Thyroid gland (tissue), 4 donors: Measurements from ENCODE around the gene NOA1. TPM values are rescaled to one million over a fixed set of nuclear protein-coding genes. Genes with fewer than 3 reads are reported as not detected.
"Not testable (repeated sequence)": the region's sequence is repeated elsewhere in the genome, so short reads cannot be mapped to it uniquely, and the experiment has no call there.

Experiments used
- DNase-seq, 2 donors: peaks; one replicate each; pipeline ENCODE4 v3.0.0-alpha.2; 2019
- H3K27ac ChIP-seq, 3 donors: fragments of 200-600 bp; sonication (generic); 1 replicate in 2 of 3; 2 replicates in 1 of 3; pipeline ENCODE4 v1.5.1; 2016 to 2019; ENCODE audit warnings: mild to moderate bottlenecking in 1 of 3, moderate library complexity in 1 of 3
- H3K27me3 ChIP-seq: fragments of 200-600 bp; sonication (generic); one replicate; pipeline ENCODE4 v1.5.1; 2019
- H3K36me3 ChIP-seq, 2 donors: fragments of 200-600 bp; sonication (generic); one replicate each; pipeline ENCODE4 v1.5.1; 2016 to 2019
- H3K4me1 ChIP-seq, 2 donors: fragments of 200-600 bp; sonication (generic); one replicate each; pipeline ENCODE4 v1.5.1; 2017 to 2019
- H3K4me3 ChIP-seq, 3 donors: fragments of 200-600 bp; sonication (generic); replicated peaks in 1 of 3; 1 replicate in 2 of 3; 2 replicates in 1 of 3; pipeline ENCODE4 v1.5.1; 2016; ENCODE audit warnings: mild to moderate bottlenecking in 1 of 3
- H3K9me3 ChIP-seq: fragments of 200-600 bp; sonication (generic); one replicate; pipeline ENCODE4 v1.5.1; 2017
- CTCF ChIP-seq, 6 experiments: fragments of 200-600 bp in 3 of 6; fragments of 450-650 bp in 3 of 6; sonication (generic) in 3 of 6; IDR thresholded peaks; one replicate each; pipeline ENCODE4 v1.5.1; 2016 to 2019; ENCODE audit warnings: antibody characterized with exemption in 6 of 6, mild to moderate bottlenecking in 2 of 6, inconsistent platforms in 1 of 6, moderate library complexity in 1 of 6
- POLR2A ChIP-seq, 2 donors: fragments of 450-650 bp; IDR thresholded peaks; one replicate each; pipeline ENCODE4 v1.6.1; 2017; ENCODE audit warnings: antibody characterized with exemption in 2 of 2, mild to moderate bottlenecking in 2 of 2, moderate library complexity in 1 of 2
- WGBS, 2 donors: methylation state at CpG; one replicate each; pipeline ENCODE4 v1.1.5; 2017; 5-methylcytosine and 5-hydroxymethylcytosine counted together
- intact Hi-C: fragments of 100-400 bp; cut with DNase I; formaldehyde crosslinking; loops from one replicate; pipeline ENCODE4 v1.15.1; 2023
- total RNA-seq, 4 donors: library from RNA; depleted of rRNA; stranded (reverse); fragments of >200 nt; gene quantifications; one replicate each; pipeline ENCODE4 v1.2.3, GENCODE V29; 2016

The NOA1 gene
- total RNA-seq, 4 donors from 2014 or later, result 22.1 to 27.4 (median 24.7) TPM

- Histone ChIP-seq H3K36me3 (peaks cover 6 to 11% of the 10 kb centered on the region in 2 donors), H3K4me1 (no peaks in the 10 kb centered on the region), H3K4me3 (no peak overlapping the region), H3K27me3 (no peaks in the 10 kb centered on the region), H3K9me3 (no peaks in the 10 kb centered on the region), H3K27ac (no peak overlapping the region)
- no peak for DNase-seq
- 82 to 88% methylated on average over 3 of the region's 3 CpGs for WGBS, 2 donors
- TF ChIP-seq POLR2A (IDR thresholded peaks at IDR 0.05) (no peak), CTCF (IDR thresholded peaks at IDR 0.05) (no peak)
- intact Hi-C loops, result no loop called here
Observed at GRCh38 chr4:56941403-56941802, 36.0 kb downstream of the NOA1 start.

DNA sequence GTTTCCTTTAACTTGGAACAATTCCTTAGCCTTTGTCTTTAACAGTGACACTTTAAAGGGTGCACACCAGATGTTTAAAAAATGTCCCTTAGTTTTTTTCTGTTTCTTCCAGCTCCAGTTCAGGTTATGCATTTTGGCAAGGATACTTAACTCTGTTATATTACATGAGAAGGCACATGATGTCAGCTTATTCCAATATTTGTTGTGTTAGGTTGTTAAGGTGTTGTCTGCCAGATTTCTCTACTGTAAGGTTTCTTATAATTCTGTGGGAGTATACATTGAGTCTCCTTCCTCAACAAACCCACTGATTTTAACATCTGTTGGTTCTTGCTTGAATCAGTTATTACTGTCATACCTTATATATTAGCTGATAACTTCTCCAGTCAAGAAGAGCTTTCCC lies 36.4 kb downstream of the NOA1 start:
- no peak overlapping the region for H3K4me3 ChIP-seq
- TF ChIP-seq CTCF (IDR thresholded peaks at IDR 0.05), result no peak
- no peak for TF ChIP-seq POLR2A (IDR thresholded peaks at IDR 0.05)
- no peaks in the 10 kb centered on the region for H3K4me1 ChIP-seq
- no peaks in the 10 kb centered on the region for H3K27me3 ChIP-seq
- intact Hi-C loops, result no loop called here
- H3K36me3 ChIP-seq, result peaks cover 6 to 11% of the 10 kb centered on the region in 2 donors
- H3K27ac ChIP-seq, result no peak overlapping the region
- H3K9me3 ChIP-seq, result no peaks in the 10 kb centered on the region
- no peak for DNase-seq

GRCh38 chr4:56940403-56940802 lies 37.0 kb downstream of the NOA1 start:
- intact Hi-C loops, result no loop called here
- Histone ChIP-seq H3K4me3 (no peak overlapping the region), H3K27ac (no peak overlapping the region), H3K9me3 (no peaks in the 10 kb centered on the region), H3K27me3 (no peaks in the 10 kb centered on the region), H3K4me1 (no peaks in the 10 kb centered on the region), H3K36me3 (peaks cover 6 to 11% of the 10 kb centered on the region in 2 donors)
- DNase-seq, result no peak
- WGBS, 2 donors, result 94 to 98% methylated on average over 12 of the region's 12 CpGs
- TF ChIP-seq CTCF (IDR thresholded peaks at IDR 0.05), result no peak
- no peak for TF ChIP-seq POLR2A (IDR thresholded peaks at IDR 0.05)

- H3K27ac ChIP-seq, H3K27me3 ChIP-seq, H3K9me3 ChIP-seq, H3K4me3 ChIP-seq, DNase-seq, intact Hi-C loops, H3K4me1 ChIP-seq: not testable (repeated sequence)
- peaks cover 6 to 11% of the 10 kb centered on the region in 2 donors for H3K36me3 ChIP-seq
- WGBS, 2 donors, result 91 to 98% methylated on average over 14 of the region's 14 CpGs
Observed at GRCh38 chr4:56939826-56940225, 37.6 kb downstream of the NOA1 start.

DNA sequence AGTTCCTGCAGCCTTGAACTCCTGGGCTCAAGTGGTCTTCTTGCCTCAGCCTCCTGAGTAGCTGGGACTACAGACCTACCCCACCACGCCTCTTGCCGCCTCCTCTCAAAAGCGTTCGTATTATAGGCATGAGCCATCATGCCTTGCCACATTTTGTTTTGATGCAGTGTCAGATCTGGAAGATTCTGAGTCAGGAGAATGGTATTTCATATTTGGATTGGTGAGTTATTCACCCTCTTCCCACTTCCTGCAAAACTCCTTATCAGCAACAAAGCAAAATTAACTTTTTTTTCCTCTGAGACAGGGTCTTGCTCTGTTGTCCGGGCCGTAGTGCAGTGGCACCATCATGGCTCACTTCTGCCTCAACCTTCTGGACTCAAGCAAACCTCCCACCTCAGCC lies 40.1 kb downstream of the NOA1 start:
- no peaks in the 10 kb centered on the region for H3K27me3 ChIP-seq
- no peak overlapping the region for H3K27ac ChIP-seq
- TF ChIP-seq CTCF (IDR thresholded peaks at IDR 0.05) (no peak), POLR2A (IDR thresholded peaks at IDR 0.05) (no peak)
- DNase-seq, result no peak
- H3K9me3 ChIP-seq, result no peaks in the 10 kb centered on the region
- intact Hi-C loops, result no loop called here
- H3K4me3 ChIP-seq, result no peak overlapping the region
- peaks cover 6 to 11% of the 10 kb centered on the region in 2 donors for H3K36me3 ChIP-seq
- H3K4me1 ChIP-seq, result no peaks in the 10 kb centered on the region
- WGBS, 2 donors, result 94 to 96% methylated on average over 6 of the region's 6 CpGs

DNA sequence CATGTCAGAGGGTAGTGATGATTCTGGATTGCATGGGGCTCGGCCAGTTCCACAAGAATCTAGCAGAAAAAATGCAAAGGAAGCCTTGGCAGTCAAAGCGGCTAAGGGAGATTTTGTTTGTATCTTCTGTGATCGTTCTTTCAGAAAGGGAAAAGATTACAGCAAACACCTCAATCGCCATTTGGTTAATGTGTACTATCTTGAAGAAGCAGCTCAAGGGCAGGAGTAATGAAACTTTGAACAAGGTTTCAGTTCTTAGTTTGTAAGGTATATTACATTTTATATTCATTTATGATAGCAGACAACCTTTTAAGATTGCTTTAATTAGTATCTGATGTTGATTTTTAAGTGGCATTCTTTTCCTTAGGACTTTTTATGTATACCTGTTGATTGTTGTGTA lies 45.5 kb downstream of the NOA1 start:
- 81 to 89% methylated on average over 4 of the region's 4 CpGs for WGBS, 2 donors
- peaks cover 19 to 21% of the 10 kb centered on the region in 2 donors for H3K36me3 ChIP-seq

More for the DNA sequence above, 45.5 kb downstream of the NOA1 start:
- no peaks in the 10 kb centered on the region for H3K4me1 ChIP-seq
- intact Hi-C loops, result no loop called here
- no peak overlapping the region for H3K27ac ChIP-seq
- no peaks in the 10 kb centered on the region for H3K9me3 ChIP-seq
- DNase-seq, result no peak
- H3K27me3 ChIP-seq, result no peaks in the 10 kb centered on the region
- H3K4me3 ChIP-seq, result no peak overlapping the region
- TF ChIP-seq POLR2A (IDR thresholded peaks at IDR 0.05) (no peak), CTCF (IDR thresholded peaks at IDR 0.05) (no peak)
